ENCODE data around the gene KRT9. TPM values are rescaled to one million over a fixed set of nuclear protein-coding genes. Genes with fewer than 3 reads are reported as not detected.

KRT9 gene
- total RNA-seq, 6 donors from 2014 or later = not detected

GRCh38 chr17:41516830-41517283 lies 55.0 kb downstream of the KRT9 start:
- H3K27ac ChIP-seq = no peak overlapping the region
- 69 to 84% methylated on average over 12 to 14 of the region's 14 CpGs for WGBS, 2 donors
- ATAC-seq (ENCODE audit: low FRiP score in 2 of 2) (no peak), DNase-seq (peak in 1 of 2 donors; percentile 59)
- H3K4me1 ChIP-seq = peaks cover 0 to 23% (median 7%) of the 10 kb centered on the region in 4 donors
- no peaks in the 10 kb centered on the region for H3K27me3 ChIP-seq
- TF ChIP-seq CTCF (IDR thresholded peaks at IDR 0.05) = no peak
- TF ChIP-seq POLR2A (IDR thresholded peaks at IDR 0.05) = no peak
- no peak for TF ChIP-seq POLR2AphosphoS5 (IDR thresholded peaks at IDR 0.05)
- no peak for TF ChIP-seq EP300 (IDR thresholded peaks at IDR 0.05)
- H3K4me3 ChIP-seq = no peak overlapping the region
- no peaks in the 10 kb centered on the region for H3K9me3 ChIP-seq
- no peaks in the 10 kb centered on the region for H3K36me3 ChIP-seq

- H3K36me3 ChIP-seq = no peaks in the 10 kb centered on the region
- no peak overlapping the region for H3K27ac ChIP-seq
- no peaks in the 10 kb centered on the region for H3K27me3 ChIP-seq
- no peaks in the 10 kb centered on the region for H3K9me3 ChIP-seq
- WGBS, 2 donors = 82 to 90% methylated on average over 5 to 14 of the region's 14 CpGs
- peaks cover 0 to 21% (median 5%) of the 10 kb centered on the region in 4 donors for H3K4me1 ChIP-seq
- DNase-seq (peak in 1 of 2 donors; percentile 51), ATAC-seq (ENCODE audit: low FRiP score in 2 of 2) (peak; percentile 8 to 17)
- no peak overlapping the region for H3K4me3 ChIP-seq
- TF ChIP-seq POLR2AphosphoS5 (IDR thresholded peaks at IDR 0.05) (no peak), EP300 (IDR thresholded peaks at IDR 0.05) (no peak), CTCF (IDR thresholded peaks at IDR 0.05) (no peak), POLR2A (IDR thresholded peaks at IDR 0.05) (peak in 1 of 4 donors; percentile 17)
These were observed 55.6 kb downstream of the KRT9 start for GRCh38 chr17:41516147-41516829.

Other genes starting within 250 kb of the KRT9 start
- gene KRT33A, start 221.2 kb downstream of the KRT9 start, total RNA-seq = not detected
- not detected for gene KRT33B, start 202.2 kb downstream of the KRT9 start, total RNA-seq
- not detected for gene KRT34, start 189.8 kb downstream of the KRT9 start, total RNA-seq
- not detected for gene KRT31, start 174.5 kb downstream of the KRT9 start, total RNA-seq
- not detected for gene KRT37, start 147.5 kb downstream of the KRT9 start, total RNA-seq
- gene KRT38, start 131.1 kb downstream of the KRT9 start, total RNA-seq = not detected
- gene KRT32, start 104.7 kb downstream of the KRT9 start, total RNA-seq = not detected
- gene KRT35, start 90.9 kb downstream of the KRT9 start, total RNA-seq = not detected
- not detected for gene KRT36, start 82.1 kb downstream of the KRT9 start, total RNA-seq
- gene KRT13, start 66.4 kb downstream of the KRT9 start, total RNA-seq = 10 to 100 TPM in 1 of 6 donors, 1 to 10 TPM in 5; 1.0 to 12.1 (median 7.2) TPM
- 10 to 100 TPM; 10.5 to 57.9 (median 19.2) TPM for gene KRT15, start 53.2 kb downstream of the KRT9 start, total RNA-seq
- gene KRT19, start 43.8 kb downstream of the KRT9 start, total RNA-seq = 1,000 to 10,000 TPM in 1 of 6 donors, 100 to 1,000 TPM in 5; 235 to 1,101 (median 666) TPM
- not detected for gene KRT14, start 14.8 kb upstream of the KRT9 start, total RNA-seq
- not detected for gene KRT16, start 40.7 kb upstream of the KRT9 start, total RNA-seq
- gene KRT17, start 52.5 kb upstream of the KRT9 start, total RNA-seq = 10 to 100 TPM in 4 of 6 donors, 1 to 10 TPM in 1, under 1 TPM in 1; 0.78 to 33.3 (median 18.0) TPM
- 100 to 1,000 TPM; 109 to 998 (median 405) TPM for gene EIF1, start 116.8 kb upstream of the KRT9 start, total RNA-seq
- gene GAST, start 140.3 kb upstream of the KRT9 start, total RNA-seq = not detected
- 1 to 10 TPM in 1 of 6 donors, under 1 TPM in 3, not detected in 2; 0.14 to 1.0 (median 0.59) TPM for gene HAP1, start 162.6 kb upstream of the KRT9 start, total RNA-seq
- 100 to 1,000 TPM; 120 to 241 (median 143) TPM for gene JUP, start 214.7 kb upstream of the KRT9 start, total RNA-seq
- gene P3H4, start 239.9 kb upstream of the KRT9 start, total RNA-seq = 10 to 100 TPM in 2 of 6 donors, 1 to 10 TPM in 4; 5.8 to 26.2 (median 8.9) TPM
- 10 to 100 TPM in 5 of 6 donors, 1 to 10 TPM in 1; 8.9 to 59.7 (median 29.3) TPM for gene FKBP10, start 240.9 kb upstream of the KRT9 start, total RNA-seq

Data from upper lobe of left lung (tissue), 6 donors.